ENCODE measurements around the gene NHS.
A peak's percentile ranks its signal among the peaks of the same experiment; 100 is the strongest.
"Not testable (repeated sequence)": the region's sequence is repeated elsewhere in the genome, so short reads cannot be mapped to it uniquely, and the experiment has no call there.

Gene NHS

DNA sequence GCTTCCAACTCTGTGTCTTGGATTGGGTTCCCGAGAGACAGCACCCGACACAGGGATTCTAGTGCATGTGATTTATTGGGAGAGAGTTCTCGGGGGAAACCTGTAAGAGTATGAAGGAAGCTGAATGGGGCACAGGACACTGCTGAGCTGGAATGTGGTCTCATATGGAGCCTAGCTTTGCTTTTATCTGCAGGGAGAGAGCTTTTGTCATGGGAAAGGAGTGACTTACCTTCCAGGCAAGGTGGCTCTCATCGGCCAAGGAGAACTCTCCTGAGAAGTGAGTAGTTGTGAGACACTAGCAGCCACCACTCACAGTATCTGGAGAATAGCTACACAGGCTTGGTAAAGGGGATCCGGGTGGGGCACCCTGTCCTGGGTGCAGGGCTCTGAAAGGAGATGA is 124.5 kb downstream of the NHS start:
- no peak for DNase-seq

- DNase-seq: peak; percentile 52
These were observed 125.2 kb downstream of the NHS start for GRCh38 chrX:17500145-17500579.

GRCh38 chrX:17501746-17502145 is 126.7 kb downstream of the NHS start:
- no peak for DNase-seq

DNA sequence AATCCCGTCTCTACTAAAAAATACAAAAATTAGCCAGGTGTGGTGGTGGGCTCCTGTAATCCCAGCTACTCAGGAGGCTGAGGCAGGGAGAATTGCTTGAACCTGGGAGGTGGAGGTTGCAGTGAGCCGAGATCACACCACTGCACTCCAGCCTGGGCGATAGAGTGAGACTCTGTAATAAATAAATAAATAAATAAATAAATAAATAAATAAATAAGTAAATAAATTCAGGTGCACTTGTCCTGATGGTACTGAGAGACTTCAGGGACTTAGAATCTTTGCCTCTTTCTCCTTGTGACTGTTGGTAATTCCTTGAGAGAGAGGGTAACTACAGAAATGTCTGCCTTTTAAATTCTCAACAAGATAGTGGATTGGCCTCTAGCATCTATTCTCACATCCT is 131.4 kb downstream of the NHS start:
- DNase-seq: not testable (repeated sequence)

GRCh38 chrX:17511556-17511955 is 136.6 kb downstream of the NHS start:
- peak; percentile 40 for DNase-seq

GRCh38 chrX:17519358-17519757 is 144.4 kb downstream of the NHS start:
- no peak for DNase-seq

GRCh38 chrX:17520016-17520615 is 145.1 kb downstream of the NHS start:
- peak; percentile 60 for DNase-seq

DNA sequence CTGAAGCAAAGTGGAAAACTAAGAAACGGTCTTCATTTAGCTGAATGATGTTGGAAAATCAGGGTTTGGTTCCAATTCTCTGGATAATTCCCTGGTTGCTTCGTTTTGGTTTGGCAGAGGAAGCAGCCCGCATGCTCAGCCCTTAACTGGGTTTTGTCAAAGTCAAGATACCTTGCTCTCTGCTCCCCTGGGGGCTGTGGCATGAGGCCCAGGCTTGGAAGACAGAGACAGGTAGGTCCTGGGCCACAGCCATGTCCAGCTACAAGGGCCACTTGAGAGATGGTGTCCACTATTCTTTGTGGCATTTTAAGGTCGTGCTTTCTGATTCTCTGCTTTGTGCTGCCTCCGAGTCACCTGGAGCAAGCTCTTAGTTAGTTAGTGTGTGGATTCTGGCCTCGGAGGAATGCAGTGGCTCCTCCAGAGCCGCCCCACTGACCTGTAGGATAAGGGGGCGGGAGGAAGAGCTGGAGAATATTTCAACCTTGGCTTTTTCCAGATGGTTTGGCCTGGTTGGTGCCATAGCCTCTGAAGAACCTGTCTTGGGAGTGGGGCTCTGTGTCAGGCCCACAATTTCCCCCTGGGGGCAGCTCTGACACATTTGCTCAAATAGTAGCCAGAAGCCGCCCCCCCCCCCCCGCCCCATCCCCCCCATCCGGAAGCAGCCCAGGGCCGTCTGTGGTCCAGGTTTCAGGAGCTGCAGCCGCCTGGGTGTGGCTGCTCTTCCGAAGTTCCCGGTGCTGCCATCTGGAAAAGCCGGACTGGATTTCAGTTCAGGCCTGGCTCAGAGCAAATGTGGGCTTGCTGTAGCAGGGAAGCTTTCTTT is 147.1 kb downstream of the NHS start:
- peak; percentile 44 for DNase-seq

GRCh38 chrX:17525266-17525665 is 150.3 kb downstream of the NHS start:
- DNase-seq: peak; percentile 45

GRCh38 chrX:17525762-17526555 is 151.0 kb downstream of the NHS start:
- DNase-seq: peak; percentile 86

- DNase-seq: no peak
These were observed 152.2 kb downstream of the NHS start for GRCh38 chrX:17527135-17527701.

DNA sequence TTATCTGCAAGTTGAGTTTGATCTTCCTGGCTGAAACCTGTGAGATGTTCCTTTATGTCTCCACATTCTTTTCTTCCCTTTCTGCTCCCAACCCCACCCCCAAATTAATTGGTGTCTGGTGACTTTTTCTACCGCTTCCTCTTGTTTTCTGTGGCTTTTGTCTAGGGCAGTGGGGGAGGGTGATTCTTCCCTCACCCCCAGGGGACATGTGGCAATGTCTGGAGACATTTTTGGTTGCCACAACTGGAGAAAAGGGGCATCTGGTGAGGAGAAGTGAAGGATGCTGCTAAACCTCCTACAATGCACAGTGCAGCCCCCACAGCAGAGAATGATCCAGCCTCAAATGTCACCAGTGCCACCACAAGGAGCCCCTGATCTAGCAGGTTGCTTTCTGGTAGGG is 152.9 kb downstream of the NHS start:
- no peak for DNase-seq

DNA sequence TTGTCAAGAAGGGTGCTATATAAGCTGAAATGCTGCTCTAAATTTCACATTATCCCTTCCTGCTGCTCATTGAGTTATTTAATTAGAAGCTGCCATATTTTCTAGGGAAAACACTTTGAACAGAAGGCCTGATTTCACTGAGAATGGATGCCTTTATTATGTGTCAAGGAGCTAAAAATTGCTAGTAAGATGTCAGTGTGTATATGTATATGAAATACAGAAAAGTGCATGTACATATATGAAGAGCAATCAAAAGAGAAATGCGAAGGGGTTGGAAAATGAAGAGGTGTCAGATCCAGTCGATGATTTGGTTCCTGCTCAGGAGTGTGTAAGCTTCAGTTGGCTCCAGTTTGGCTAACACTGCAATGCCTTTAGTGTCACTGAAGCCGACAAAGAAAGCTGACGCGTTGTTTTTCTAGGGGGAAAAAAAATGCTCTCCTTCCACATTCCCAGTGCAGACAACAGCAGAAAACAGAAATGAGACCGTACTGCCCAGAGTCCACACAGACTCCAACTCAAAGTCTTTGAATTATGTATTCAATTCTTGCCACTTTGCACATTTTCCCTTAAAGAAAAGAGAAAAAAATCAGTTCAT is 154.2 kb downstream of the NHS start:
- no peak for DNase-seq

DNA sequence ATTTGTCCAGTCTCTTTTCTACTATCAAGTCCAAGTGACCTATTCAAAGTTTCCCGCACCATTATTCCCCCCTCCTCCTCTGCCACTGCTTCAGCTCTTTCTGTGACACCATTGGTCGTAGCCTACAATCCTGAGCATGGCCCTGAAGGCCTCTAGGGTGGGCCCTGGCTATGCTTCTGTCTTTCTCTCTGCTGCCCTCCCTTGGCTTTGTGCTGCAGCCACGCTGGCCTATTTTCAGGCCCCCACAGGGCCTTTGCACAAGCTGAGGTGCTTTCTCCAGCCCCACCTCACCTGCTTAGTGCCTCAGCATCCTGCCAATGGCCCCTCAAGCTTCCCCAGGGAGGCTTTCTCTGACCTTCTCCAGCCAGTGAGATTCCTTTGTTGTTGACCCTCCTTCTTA is 156.5 kb downstream of the NHS start:
- no peak for DNase-seq

GRCh38 chrX:17535229-17535628 is 160.2 kb downstream of the NHS start:
- no peak for DNase-seq

DNA sequence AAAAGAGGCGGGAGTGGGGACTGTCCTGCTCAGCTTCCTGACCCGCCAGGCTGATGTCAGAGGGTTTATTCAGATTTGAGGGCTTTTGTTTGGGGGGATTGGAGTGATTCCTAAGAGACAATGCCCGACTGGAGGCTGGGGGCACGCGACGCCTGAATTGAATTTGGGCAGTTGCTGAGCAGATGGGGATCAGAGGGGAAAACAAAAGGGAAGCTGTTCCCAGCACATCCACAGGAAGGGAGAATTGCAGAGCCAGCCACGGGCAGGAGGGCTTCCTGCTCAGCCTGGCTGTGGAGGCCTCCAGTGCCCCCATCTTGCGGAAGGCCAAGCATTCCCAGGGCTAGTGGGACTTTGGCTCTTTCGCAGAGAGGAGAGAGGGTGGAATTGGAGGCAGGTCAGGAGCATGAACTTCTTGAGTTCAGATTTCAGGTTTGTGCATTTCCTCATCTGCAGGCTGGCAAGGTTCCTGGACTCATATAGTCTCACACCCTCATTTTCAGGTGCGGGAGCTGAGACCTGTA is 162.8 kb downstream of the NHS start:
- DNase-seq: no peak

DNA sequence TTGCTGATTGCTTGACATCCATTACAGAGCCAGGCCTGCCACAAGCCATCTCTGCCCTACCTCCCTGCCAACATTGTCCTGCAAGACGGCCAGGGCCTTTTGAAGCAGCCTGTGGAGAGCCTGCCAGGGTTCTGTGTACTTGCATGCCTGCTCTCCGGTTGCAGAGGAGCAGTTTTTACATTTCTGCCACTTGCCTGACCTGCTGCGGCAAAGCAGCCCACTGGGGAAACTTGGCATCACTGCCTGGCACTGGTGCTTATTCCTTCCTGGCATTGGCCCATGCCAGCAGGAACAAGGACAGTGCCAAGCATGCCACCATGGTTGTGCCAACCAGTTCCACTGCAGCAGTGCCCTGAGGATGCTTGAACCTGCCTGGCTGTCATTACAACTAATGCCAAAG is 167.1 kb downstream of the NHS start:
- no peak for DNase-seq

DNA sequence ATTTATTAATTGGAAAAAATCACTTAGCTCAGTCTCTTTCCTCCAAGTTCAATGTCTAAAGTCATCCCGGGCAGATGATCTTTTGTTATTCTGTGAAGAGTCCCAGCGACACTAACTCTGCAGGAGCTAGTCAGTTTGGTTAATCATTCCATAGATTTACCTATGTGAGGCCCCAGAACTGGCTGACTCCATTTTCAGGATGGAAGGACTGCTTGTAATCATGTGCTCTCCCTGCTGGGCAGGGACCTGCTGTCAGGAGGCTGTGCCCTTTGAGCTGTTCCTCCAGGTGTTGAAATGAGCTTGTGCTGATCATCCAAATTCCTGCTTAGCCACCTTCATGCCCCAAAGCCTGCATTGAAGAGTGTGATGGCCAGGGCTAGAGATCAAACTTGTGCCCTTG is 169.8 kb downstream of the NHS start:
- DNase-seq: no peak

- no peak for DNase-seq
These were observed 171.4 kb downstream of the NHS start for GRCh38 chrX:17546356-17546755.

DNA sequence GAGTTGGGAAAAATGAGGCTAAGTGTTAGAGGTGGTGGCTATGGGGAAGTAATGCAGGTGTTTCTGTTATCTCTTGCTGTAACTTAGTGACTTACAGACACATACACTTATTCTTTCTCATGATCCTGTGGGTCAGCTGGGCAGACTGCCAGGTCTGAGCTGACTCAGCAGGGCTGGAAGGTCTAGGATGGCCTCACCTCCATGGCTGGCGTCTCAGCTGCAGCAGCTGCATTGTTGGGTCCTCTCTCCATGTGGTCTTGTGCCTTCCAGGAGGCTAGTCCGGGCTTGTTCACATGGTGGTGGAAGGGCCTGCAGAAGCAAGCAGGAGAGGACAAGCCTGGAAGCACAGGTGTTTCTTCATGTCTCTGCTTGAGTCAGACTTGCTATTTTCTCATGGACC is 172.7 kb downstream of the NHS start:
- DNase-seq: peak; percentile 77

- DNase-seq: no peak
These were observed 174.2 kb downstream of the NHS start for GRCh38 chrX:17549107-17549651.

GRCh38 chrX:17550011-17550410 is 175.0 kb downstream of the NHS start:
- no peak for DNase-seq

All from fibroblast of skin of abdomen (primary cell).